GM21528 (cell line): ENCODE data around the gene ZBTB7C.

Experiments
- ATAC-seq: cut with Tn5 transposase; IDR thresholded peaks from one replicate; pipeline ENCODE4 v1.9.1; 2021; ENCODE audit warnings: mild to moderate bottlenecking, moderate library complexity; ENCODE audit not compliant: unreplicated experiment, low FRiP score

Gene ZBTB7C

DNA sequence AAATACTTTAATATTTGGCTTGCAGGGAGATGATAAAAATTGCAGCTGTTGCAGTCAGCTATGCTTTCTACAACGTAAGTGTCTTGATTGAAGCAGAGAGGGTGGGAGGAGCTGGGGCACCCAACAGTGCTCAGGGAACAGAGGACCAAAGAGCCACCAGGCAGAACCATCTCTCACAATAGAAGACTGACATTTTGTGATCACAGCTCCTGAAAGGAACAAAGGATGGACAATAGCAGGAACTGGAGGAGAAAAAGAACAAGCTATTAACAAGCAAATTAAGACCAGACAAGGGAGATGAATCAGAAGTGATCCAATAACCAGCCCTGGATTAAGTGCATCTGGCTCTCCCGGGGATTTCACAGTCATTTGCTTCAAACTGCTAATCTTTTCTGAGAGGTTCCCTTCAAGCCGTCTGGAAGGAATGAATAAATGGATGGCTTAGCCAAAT lies 413.1 kb downstream of the ZBTB7C start:
- ATAC-seq, result no peak

GRCh38 chr18:47995654-47996053 lies 413.5 kb downstream of the ZBTB7C start:
- no peak for ATAC-seq

DNA sequence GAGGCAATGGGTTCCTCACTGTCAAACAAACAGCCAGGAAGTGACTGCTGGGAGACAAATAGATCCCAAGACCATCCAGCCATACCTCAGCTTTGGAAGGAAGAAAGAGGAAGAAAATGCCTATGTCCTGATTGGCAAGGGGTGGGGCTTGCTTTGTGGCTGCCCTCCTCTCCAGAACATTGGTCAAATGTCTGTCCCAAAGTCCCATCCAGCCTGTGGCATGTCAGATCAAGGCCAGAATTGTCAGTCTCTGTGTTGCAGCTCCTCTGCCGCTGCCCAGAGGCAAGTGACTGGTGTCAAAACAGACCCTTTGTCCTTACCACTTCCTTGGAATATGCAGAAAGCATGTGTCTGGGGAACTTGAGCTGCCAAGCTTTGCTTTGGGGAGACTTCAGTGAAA lies 415.8 kb downstream of the ZBTB7C start:
- no peak for ATAC-seq

GRCh38 chr18:47992976-47993375 lies 416.2 kb downstream of the ZBTB7C start:
- no peak for ATAC-seq

DNA sequence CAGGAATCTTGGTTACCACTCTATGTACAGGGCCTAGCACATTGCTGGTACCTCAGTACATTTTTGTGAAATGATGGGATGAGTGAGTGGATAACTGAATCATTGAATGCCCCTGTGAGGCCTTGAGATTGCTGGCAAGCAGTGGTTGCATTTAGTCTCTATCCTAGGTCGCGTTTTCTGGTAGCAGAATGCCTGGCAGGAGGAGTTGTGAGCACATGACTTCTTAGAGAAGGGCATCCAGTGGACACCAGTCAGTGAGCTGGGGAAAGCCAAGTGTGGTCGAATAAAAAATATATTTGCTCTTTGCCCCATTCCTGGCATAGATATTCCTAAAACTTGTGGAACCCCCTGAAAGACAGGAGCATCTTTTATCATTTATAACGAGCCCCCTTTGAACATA lies 416.9 kb downstream of the ZBTB7C start:
- no peak for ATAC-seq

DNA sequence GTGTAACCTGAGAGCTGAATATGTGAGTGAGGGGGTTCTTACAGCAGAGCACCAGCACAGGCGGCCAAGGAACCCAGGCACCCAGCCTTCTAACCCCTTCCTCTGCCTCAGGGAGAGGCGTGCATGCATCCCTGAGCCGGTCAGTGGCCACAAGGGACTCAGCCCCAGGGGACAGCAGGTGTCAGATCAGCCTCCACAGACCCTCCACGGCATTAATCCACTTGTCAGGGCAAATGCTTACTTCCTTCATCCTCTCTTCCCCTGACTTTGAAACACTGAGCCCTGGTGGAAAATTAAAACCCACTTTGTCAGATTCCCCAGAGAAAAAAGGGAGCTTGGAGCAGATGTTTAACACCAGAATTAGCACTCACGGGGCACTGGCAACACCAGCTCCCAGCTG lies 418.2 kb downstream of the ZBTB7C start:
- no peak for ATAC-seq

DNA sequence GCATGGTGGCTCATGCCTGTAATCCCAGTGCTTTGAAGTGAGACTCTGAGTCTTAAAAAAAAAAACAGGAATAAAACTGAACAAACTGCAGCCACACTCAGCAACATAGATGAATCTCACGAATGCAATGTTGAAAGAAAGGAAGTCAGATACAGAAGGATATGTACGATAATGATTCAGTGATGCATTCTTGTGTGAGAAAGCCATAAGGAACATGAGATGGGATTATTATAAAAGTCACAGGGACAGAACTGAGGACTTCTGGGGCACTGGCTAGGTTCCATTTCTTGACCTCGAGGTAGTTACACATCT lies 421.8 kb downstream of the ZBTB7C start:
- no peak for ATAC-seq

DNA sequence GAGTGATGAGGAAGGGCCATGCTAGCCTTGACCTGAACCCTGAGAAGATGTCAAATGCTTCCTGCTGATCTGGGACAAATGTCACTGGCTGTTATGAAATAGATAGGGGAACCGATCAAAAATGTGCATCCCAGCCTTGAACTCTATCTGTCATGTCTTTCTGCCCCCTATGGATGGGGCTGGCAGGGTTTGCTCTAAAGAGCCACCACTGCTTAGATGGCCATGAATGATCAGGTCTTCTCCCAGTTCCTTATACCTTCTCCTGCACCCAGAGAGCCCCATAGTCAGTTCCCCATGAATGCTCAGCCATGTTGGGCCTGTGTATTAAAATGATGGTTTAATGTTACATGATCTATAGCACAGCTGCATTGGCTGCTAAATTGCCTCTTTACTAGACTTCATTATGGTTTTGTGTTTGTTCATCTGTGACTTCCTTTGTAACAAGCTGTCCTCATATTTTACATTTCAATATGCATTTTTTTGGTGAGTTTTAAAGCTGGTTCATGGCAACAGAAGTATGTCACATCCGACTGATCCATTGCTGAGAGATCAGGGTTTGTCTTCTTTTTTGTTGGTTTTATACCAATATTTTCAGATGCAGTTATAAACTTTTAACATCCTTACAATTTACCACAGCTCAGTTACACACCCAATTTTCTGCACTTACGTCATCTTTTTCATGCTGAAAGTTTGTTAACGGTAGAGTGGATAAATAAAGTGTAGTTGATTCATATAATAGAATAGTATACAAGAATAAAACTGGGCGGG lies 422.4 kb downstream of the ZBTB7C start:
- ATAC-seq, result no peak

DNA sequence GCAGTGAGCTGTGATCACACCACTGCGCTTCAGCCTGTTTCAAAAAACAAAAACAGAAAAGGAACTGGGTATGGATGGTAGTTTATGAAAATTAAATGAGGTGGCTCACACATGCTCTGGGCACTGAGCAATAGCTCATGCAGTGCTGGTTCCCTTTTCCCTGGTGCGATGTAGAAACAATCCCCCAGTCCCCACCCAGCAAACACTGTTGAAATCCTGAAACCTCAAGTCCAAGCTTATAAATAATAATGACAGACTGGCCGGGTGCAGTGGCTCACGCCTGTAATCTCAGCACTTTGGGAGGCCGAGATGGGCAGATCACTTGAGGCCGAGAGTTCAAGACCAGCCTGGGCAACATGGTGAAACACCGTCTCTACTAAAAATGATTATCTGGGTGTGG lies 423.3 kb downstream of the ZBTB7C start:
- ATAC-seq, result no peak

DNA sequence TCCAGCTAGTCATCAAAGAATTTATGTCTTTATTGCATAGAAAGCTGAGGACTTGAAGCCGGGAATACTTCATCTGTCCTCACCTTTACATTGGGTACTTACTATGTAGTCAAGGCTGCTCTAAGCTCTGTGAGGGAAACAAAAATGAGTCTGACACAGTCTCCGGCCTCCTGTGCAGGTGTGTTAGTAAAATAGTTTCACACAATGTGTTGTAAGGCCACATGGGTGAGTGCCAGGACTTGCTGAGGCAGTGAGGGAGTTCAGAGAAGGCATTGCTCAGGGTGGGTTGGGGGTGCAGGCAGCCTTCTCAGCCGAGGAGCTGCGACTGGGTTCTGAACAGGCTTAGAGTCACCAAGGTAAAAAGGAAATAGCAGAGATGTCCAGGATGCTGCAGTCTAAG lies 424.2 kb downstream of the ZBTB7C start:
- ATAC-seq, result no peak

GRCh38 chr18:47983946-47984345 lies 425.2 kb downstream of the ZBTB7C start:
- no peak for ATAC-seq

- ATAC-seq, result no peak
Observed at GRCh38 chr18:47983055-47983454, 426.1 kb downstream of the ZBTB7C start.

GRCh38 chr18:47981830-47982229 lies 427.4 kb downstream of the ZBTB7C start:
- ATAC-seq, result no peak

DNA sequence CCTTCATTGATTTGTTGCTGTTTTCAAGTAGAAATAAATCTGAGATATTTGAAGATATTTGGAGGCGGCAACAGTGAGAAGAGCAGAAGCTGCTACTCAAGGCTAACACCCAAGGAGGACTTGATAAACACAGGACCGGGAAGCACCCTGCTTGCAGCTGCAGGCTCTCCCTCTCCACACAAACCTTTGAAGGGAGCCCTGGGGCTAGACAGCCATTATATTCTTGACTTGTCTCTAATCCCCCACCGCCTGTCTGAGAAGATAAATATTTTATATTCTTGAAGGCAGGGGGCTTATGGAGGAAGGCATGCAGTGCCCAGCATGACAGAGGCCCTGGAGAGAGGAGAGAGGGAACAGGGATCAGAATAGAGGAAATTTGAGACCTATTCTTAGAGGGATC lies 427.9 kb downstream of the ZBTB7C start:
- no peak for ATAC-seq

GRCh38 chr18:47979611-47980200 lies 429.5 kb downstream of the ZBTB7C start:
- no peak for ATAC-seq

GRCh38 chr18:47978603-47979002 lies 430.6 kb downstream of the ZBTB7C start:
- ATAC-seq, result no peak

DNA sequence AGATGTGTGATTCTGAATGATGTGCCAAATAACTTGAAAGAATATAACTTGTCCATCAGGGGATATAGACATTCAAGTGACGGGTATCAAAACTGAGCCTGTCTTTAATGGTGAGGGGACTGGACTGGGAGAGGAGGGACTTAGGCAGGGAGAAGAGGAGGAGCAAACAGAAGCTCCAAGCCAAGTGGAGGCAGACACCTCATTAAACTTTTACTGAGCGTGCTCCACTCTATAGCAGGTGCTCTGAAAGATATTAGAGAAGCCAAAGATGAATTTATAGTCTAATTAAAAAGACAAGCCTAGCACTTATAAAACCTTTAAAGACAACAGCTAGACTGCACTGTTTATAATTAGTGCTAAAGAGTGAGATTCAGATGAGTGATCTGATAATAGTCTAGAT lies 431.0 kb downstream of the ZBTB7C start:
- no peak for ATAC-seq
